ENCODE data around the gene IAPP. TPM values are rescaled to one million over a fixed set of nuclear protein-coding genes. Genes with fewer than 3 reads are reported as not detected.
"Not testable (repeated sequence)": the region's sequence is repeated elsewhere in the genome, so short reads cannot be mapped to it uniquely, and the experiment has no call there.

The IAPP gene
- total RNA-seq, 1 donor from 2014 or later, result 0.28 TPM

DNA sequence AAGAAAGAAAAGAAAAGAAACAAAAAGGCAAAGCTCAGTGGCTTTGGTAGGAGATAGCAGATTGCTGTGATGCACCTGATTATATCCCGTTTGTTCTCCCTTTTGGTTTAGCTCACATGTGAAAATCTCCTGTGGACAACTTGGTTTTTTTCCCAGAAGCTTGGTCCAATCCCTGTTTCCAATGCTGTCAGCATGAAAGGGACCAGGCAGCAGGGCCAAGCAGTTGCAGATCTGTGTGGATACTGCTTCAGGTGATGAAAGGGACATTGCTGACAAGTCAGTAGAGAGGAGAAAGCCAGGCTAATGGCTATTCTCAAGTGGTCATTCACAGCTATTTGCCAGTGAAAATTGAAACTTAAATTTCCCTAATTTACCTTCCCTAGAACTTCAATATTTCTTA lies 19.2 kb upstream of the IAPP start:
- TF ChIP-seq, protein P1, sequence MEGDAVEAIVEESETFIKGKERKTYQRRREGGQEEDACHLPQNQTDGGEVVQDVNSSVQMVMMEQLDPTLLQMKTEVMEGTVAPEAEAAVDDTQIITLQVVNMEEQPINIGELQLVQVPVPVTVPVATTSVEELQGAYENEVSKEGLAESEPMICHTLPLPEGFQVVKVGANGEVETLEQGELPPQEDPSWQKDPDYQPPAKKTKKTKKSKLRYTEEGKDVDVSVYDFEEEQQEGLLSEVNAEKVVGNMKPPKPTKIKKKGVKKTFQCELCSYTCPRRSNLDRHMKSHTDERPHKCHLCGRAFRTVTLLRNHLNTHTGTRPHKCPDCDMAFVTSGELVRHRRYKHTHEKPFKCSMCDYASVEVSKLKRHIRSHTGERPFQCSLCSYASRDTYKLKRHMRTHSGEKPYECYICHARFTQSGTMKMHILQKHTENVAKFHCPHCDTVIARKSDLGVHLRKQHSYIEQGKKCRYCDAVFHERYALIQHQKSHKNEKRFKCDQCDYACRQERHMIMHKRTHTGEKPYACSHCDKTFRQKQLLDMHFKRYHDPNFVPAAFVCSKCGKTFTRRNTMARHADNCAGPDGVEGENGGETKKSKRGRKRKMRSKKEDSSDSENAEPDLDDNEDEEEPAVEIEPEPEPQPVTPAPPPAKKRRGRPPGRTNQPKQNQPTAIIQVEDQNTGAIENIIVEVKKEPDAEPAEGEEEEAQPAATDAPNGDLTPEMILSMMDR (conservative IDR thresholded peaks at IDR 0.05), result no peak
- H3K27ac Mint-ChIP-seq (ENCODE audit: unreplicated experiment), result no peak overlapping the region
- H3K9me3 Mint-ChIP-seq, result no peaks in the 10 kb centered on the region
- H3K27me3 Mint-ChIP-seq (ENCODE audit: low read depth), result no peaks in the 10 kb centered on the region
- DNase-seq (ENCODE audit: low read depth, low spot score), result no peak
- no peaks in the 10 kb centered on the region for H3K4me1 Mint-ChIP-seq
- H3K36me3 Mint-ChIP-seq (ENCODE audit: low read depth), result no peaks in the 10 kb centered on the region
- H3K4me3 Mint-ChIP-seq, result no peak overlapping the region

GRCh38 chr12:21353948-21354347 lies 18.8 kb upstream of the IAPP start:
- no peak overlapping the region for H3K27ac Mint-ChIP-seq (ENCODE audit: unreplicated experiment)
- H3K36me3 Mint-ChIP-seq (ENCODE audit: low read depth), result no peaks in the 10 kb centered on the region
- no peak overlapping the region for H3K4me3 Mint-ChIP-seq
- H3K27me3 Mint-ChIP-seq (ENCODE audit: low read depth), result no peaks in the 10 kb centered on the region
- no peaks in the 10 kb centered on the region for H3K9me3 Mint-ChIP-seq
- TF ChIP-seq, protein P1 (conservative IDR thresholded peaks at IDR 0.05), result no peak
- no peaks in the 10 kb centered on the region for H3K4me1 Mint-ChIP-seq
- DNase-seq (ENCODE audit: low read depth, low spot score), result no peak

DNA sequence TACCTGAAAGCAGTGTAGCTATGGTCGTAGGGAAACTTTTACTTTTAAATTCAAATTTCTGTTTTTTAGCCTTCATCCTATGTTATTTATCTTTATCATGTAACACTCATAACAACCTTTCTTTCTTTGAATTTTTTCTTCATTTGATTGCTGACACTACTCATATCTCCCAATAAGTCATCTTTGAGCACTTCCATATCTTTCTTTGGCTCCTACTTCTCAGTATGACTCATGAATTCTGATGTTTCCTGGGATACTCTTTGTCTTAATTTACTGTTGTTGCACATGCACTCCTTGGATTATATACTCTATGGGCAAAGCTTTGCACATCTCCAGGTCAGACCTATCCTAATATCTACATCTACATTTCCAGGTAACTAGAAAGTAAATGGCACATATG lies 18.1 kb upstream of the IAPP start:
- Mint-ChIP-seq H3K27ac (ENCODE audit: unreplicated experiment) (no peak overlapping the region), H3K4me1 (no peaks in the 10 kb centered on the region), H3K9me3 (no peaks in the 10 kb centered on the region), H3K36me3 (ENCODE audit: low read depth) (no peaks in the 10 kb centered on the region), H3K4me3 (no peak overlapping the region), H3K27me3 (ENCODE audit: low read depth) (no peaks in the 10 kb centered on the region)
- DNase-seq (ENCODE audit: low read depth, low spot score), result no peak
- TF ChIP-seq, protein P1 (conservative IDR thresholded peaks at IDR 0.05), result no peak

- not testable (repeated sequence) for H3K4me3 Mint-ChIP-seq; H3K4me1 Mint-ChIP-seq; H3K36me3 Mint-ChIP-seq (ENCODE audit: low read depth)
These were observed 12.1 kb upstream of the IAPP start for GRCh38 chr12:21360632-21361031.

DNA sequence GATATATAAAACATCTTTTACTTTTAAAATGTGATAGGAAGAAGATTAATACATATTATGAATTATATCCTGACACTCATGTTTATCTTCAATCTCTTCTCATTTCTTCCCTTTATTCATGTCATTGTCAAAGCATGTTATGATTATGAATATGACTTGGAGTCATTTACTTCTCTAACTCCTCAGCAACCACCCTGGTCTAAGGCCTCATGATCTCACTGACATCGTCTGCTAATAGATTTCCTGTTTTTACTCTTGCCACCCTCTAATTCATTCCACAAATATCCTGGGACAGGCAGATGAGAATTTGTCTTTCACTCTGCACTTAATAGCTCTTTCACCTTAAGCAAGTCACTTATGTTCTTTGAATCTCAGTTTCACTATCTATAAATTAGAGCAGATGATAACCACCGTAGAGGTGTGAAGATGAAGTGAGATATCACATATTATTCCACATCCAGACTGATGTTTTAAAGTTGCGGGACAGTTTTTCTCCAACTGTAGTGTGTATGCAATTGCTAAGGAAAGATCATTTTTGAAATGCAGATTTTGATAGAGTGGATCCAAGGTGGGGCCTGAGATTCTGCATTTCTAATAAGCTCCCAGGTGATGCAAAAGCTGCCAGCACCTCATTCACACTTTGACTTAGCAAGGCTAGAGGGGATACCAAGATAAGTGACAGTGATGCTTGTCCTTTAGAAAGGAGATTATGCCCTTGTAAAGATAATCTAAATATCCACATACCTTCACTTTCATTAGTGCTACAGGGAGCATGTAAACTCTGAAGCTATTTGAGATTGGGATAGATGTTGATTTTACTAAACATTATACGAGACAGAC lies 3.3 kb upstream of the IAPP start:
- no peak for DNase-seq (ENCODE audit: low read depth, low spot score)
- TF ChIP-seq, protein P1 (conservative IDR thresholded peaks at IDR 0.05), result no peak
- H3K9me3 Mint-ChIP-seq, result no peaks in the 10 kb centered on the region
- no peak overlapping the region for H3K4me3 Mint-ChIP-seq
- H3K27me3 Mint-ChIP-seq (ENCODE audit: low read depth), result no peaks in the 10 kb centered on the region
- H3K4me1 Mint-ChIP-seq, result no peaks in the 10 kb centered on the region
- no peak overlapping the region for H3K27ac Mint-ChIP-seq (ENCODE audit: unreplicated experiment)
- peaks cover 4% of the 10 kb centered on the region for H3K36me3 Mint-ChIP-seq (ENCODE audit: low read depth)

More at GRCh38 chr12:21360632-21361031, 12.1 kb upstream of the IAPP start:
- H3K27me3 Mint-ChIP-seq (ENCODE audit: low read depth); H3K27ac Mint-ChIP-seq (ENCODE audit: unreplicated experiment); DNase-seq (ENCODE audit: low read depth, low spot score); H3K9me3 Mint-ChIP-seq: not testable (repeated sequence)

DNA sequence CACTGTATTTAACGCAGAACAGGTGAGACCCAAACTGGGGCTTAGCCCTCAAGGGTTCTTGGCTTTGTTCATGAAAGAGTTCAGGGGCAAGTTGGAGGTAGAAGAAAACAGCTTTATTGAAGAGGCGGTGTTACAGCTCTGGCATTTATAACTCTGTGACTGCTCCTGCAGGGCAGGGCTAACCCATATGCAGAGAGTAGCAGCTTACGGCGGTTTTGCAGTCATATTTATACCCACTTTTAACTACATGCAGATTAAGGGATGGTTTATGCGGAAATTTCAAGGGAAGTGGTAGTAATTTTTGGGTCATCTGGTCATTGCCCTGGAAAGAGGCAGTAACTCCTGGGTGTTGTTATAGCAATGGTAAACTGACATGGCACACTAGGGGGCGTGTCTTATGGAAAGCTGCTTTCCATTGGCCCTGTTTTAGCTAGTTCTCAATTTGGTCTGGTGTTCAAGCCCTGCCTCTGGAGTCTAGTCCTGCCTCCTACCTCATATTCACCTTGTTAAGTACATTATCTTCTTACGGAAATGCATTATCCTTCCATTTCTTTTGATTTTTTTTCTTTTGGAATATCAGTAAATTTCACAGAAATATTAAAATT lies 1.8 kb upstream of the IAPP start:
- H3K27me3 Mint-ChIP-seq (ENCODE audit: low read depth), result no peaks in the 10 kb centered on the region
- no peak overlapping the region for H3K27ac Mint-ChIP-seq (ENCODE audit: unreplicated experiment)
- TF ChIP-seq, protein P1 (conservative IDR thresholded peaks at IDR 0.05), result no peak
- H3K4me3 Mint-ChIP-seq, result no peak overlapping the region
- H3K4me1 Mint-ChIP-seq, result no peaks in the 10 kb centered on the region
- DNase-seq (ENCODE audit: low read depth, low spot score), result no peak
- no peaks in the 10 kb centered on the region for H3K36me3 Mint-ChIP-seq (ENCODE audit: low read depth)
- no peaks in the 10 kb centered on the region for H3K9me3 Mint-ChIP-seq

Data from neural crest cell (in vitro differentiated cells).